Measurements from ENCODE around the gene CHD2. TPM values are rescaled to one million over a fixed set of nuclear protein-coding genes. Genes with fewer than 3 reads are reported as not detected.

CHD2 gene
- polyA plus RNA-seq, 2 of the 4 experiments (the other 2 are of a cell fraction), result 29.5 to 68.2 TPM

DNA sequence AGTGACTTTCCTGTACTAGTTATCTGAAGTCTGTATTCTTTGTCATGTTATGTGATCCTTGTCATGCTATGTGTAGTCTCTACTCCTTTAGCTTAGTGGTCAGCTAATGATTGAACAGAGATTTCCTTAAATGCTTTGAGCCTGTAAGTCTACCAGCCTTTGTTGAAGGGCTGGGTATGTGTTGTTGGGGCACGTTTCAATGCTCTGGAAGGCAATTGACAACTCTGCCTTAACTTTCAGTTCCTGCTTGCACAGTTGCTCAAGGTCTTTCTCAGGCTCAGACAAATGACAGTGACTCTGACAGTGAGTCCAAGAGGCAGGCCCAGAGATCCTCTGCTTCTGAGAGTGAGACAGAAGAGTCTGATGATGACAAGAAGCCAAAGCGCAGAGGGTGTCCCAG is 89.3 kb downstream of the CHD2 start:
- no peak for FAIRE-seq
- Histone ChIP-seq H3K27ac (no peak overlapping the region), H3K4me2 (no peak overlapping the region), H3K4me3 (no peak overlapping the region), H3K9me3 (no peaks in the 10 kb centered on the region), H3K4me1 (no peaks in the 10 kb centered on the region)
- no peak for ATAC-seq
- TF ChIP-seq EP300 (IDR thresholded peaks at IDR 0.05) (no peak), BHLHE40 (IDR thresholded peaks at IDR 0.05; ENCODE audit: low read depth, low read length) (no peak), PBX3 (IDR thresholded peaks at IDR 0.05) (no peak), ESRRA (IDR thresholded peaks at IDR 0.05; ENCODE audit: borderline replicate concordance, low read length) (no peak), PHF8 (IDR thresholded peaks at IDR 0.05; ENCODE audit: borderline replicate concordance, low read depth) (no peak), POLR2A (IDR thresholded peaks at IDR 0.05; ENCODE audit: low read length) (no peak), FOXS1 (CRISPR knock-in tag; IDR thresholded peaks at IDR 0.05) (no peak), JUN (IDR thresholded peaks at IDR 0.05) (no peak), HMGXB4 (CRISPR knock-in tag; IDR thresholded peaks at IDR 0.05; ENCODE audit: borderline replicate concordance) (no peak), KDM5A (IDR thresholded peaks at IDR 0.05) (no peak), SREBF2 (IDR thresholded peaks at IDR 0.05) (no peak), NFE2L2 (conservative IDR thresholded peaks at IDR 0.05; ENCODE audit: low read length) (no peak), HDAC2 (IDR thresholded peaks at IDR 0.05) (no peak)
- TF ChIP-seq, protein P1, sequence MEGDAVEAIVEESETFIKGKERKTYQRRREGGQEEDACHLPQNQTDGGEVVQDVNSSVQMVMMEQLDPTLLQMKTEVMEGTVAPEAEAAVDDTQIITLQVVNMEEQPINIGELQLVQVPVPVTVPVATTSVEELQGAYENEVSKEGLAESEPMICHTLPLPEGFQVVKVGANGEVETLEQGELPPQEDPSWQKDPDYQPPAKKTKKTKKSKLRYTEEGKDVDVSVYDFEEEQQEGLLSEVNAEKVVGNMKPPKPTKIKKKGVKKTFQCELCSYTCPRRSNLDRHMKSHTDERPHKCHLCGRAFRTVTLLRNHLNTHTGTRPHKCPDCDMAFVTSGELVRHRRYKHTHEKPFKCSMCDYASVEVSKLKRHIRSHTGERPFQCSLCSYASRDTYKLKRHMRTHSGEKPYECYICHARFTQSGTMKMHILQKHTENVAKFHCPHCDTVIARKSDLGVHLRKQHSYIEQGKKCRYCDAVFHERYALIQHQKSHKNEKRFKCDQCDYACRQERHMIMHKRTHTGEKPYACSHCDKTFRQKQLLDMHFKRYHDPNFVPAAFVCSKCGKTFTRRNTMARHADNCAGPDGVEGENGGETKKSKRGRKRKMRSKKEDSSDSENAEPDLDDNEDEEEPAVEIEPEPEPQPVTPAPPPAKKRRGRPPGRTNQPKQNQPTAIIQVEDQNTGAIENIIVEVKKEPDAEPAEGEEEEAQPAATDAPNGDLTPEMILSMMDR (IDR thresholded peaks at IDR 0.05), result no peak
- ChIA-PET POLR2A (interaction anchor here (0.5 kb wide), 1 partner anchor 16 kb away, joined by 3 read pairs; no protein-coding TSS in a partner anchor), CTCF (interaction anchor here (0.8 to 2.5 kb wide), 2 partner anchors 192 to 1130 kb away, joined by 3 to 11 read pairs; no protein-coding TSS in a partner anchor)
- no peak for DNase-seq (ENCODE audit: low read depth in 1 of 2, low spot score in 1 of 2)
- WGBS (ENCODE audit: missing lambda C conversion rate), result 91% methylated on average over 2 of the region's 2 CpGs

- CTCF ChIA-PET, result interaction anchor here (0.8 to 2.5 kb wide), 2 partner anchors 181 to 193 kb away, joined by 3 to 11 read pairs; no protein-coding TSS in a partner anchor
- FAIRE-seq, result no peak
Measured at GRCh38 chr15:92990031-92990430, 89.9 kb downstream of the CHD2 start.

More at GRCh38 chr15:92990031-92990430, 89.9 kb downstream of the CHD2 start:
- H3K4me3 ChIP-seq, result no peak overlapping the region
- no peak overlapping the region for H3K27ac ChIP-seq
- no peaks in the 10 kb centered on the region for H3K4me1 ChIP-seq
- no peaks in the 10 kb centered on the region for H3K9me3 ChIP-seq
- ATAC-seq (peak in 1 of 2 experiments; percentile 9; a peak in 1 of 6 replicates), DNase-seq (ENCODE audit: low read depth in 1 of 2, low spot score in 1 of 2) (no peak)
- H3K4me2 ChIP-seq, result no peak overlapping the region
- TF ChIP-seq RCOR1 (IDR thresholded peaks at IDR 0.05; ENCODE audit: low read depth, low read length) (no peak), HES2 (IDR thresholded peaks at IDR 0.05) (no peak), ESRRA (IDR thresholded peaks at IDR 0.05; ENCODE audit: borderline replicate concordance, low read length) (no peak), EHMT2 (IDR thresholded peaks at IDR 0.05; ENCODE audit: low read depth) (no peak), ZFP36 (IDR thresholded peaks at IDR 0.05; ENCODE audit: borderline replicate concordance, partially characterized antibody) (no peak), BHLHE40 (IDR thresholded peaks at IDR 0.05; ENCODE audit: low read depth, low read length) (no peak), ZSCAN20 (CRISPR knock-in tag; IDR thresholded peaks at IDR 0.05) (no peak), TP53 (CRISPR knock-in tag; IDR thresholded peaks at IDR 0.05) (no peak), REST (IDR thresholded peaks at IDR 0.05) (no peak), EHF (CRISPR knock-in tag; IDR thresholded peaks at IDR 0.05) (no peak), HOXB5 (CRISPR knock-in tag; IDR thresholded peaks at IDR 0.05) (no peak), NFE2L2 (conservative IDR thresholded peaks at IDR 0.05; ENCODE audit: low read length) (no peak), MAFK (IDR thresholded peaks at IDR 0.05; ENCODE audit: partially characterized antibody) (no peak), MYC (IDR thresholded peaks at IDR 0.05; ENCODE audit: borderline replicate concordance, low read length) (no peak), PHF8 (IDR thresholded peaks at IDR 0.05; ENCODE audit: borderline replicate concordance, low read depth) (no peak), FOSB (CRISPR knock-in tag; IDR thresholded peaks at IDR 0.05) (no peak), EP300 (IDR thresholded peaks at IDR 0.05) (no peak), POLR2A (IDR thresholded peaks at IDR 0.05; ENCODE audit: low read length) (no peak), NPAS2 (CRISPR knock-in tag; IDR thresholded peaks at IDR 0.05; ENCODE audit: borderline replicate concordance) (no peak)
- POLR2A ChIA-PET, result interaction anchor here (0.5 kb wide), 1 partner anchor 16 kb away, joined by 3 read pairs; no protein-coding TSS in a partner anchor
- WGBS (ENCODE audit: missing lambda C conversion rate), result 89% methylated on average over 2 of the region's 2 CpGs

All from A549 (cell line).